Measurements from ENCODE around the gene FIGNL2.
A peak's percentile ranks its signal among the peaks of the same experiment; 100 is the strongest.
"Not testable (repeated sequence)": the region's sequence is repeated elsewhere in the genome, so short reads cannot be mapped to it uniquely, and the experiment has no call there.

Gene FIGNL2

GRCh38 chr12:51812871-51813270, 35.6 kb downstream of the FIGNL2 start:
- Mint-ChIP-seq H3K4me1 (ENCODE audit: low read depth) (peaks cover 2% of the 10 kb centered on the region), H3K36me3 (ENCODE audit: low read depth) (no peaks in the 10 kb centered on the region), H3K27me3 (ENCODE audit: low read depth) (peaks cover 43% of the 10 kb centered on the region), H3K27ac (no peak overlapping the region), H3K4me3 (peak overlapping the region; percentile 21), H3K9me3 (no peaks in the 10 kb centered on the region)

GRCh38 chr12:51811203-51812202, 37.0 kb downstream of the FIGNL2 start:
- no peak overlapping the region for H3K27ac Mint-ChIP-seq

GRCh38 chr12:51809193-51809592, 39.3 kb downstream of the FIGNL2 start:
- H3K4me1 Mint-ChIP-seq (ENCODE audit: low read depth) = no peaks in the 10 kb centered on the region
- peaks cover 17% of the 10 kb centered on the region for H3K27me3 Mint-ChIP-seq (ENCODE audit: low read depth)
- no peak overlapping the region for H3K4me3 Mint-ChIP-seq
- H3K36me3 Mint-ChIP-seq (ENCODE audit: low read depth) = no peaks in the 10 kb centered on the region
- no peak overlapping the region for H3K27ac Mint-ChIP-seq
- H3K9me3 Mint-ChIP-seq = no peaks in the 10 kb centered on the region

More at GRCh38 chr12:51811203-51812202, 37.0 kb downstream of the FIGNL2 start:
- H3K4me3 Mint-ChIP-seq = no peak overlapping the region
- peaks cover 31% of the 10 kb centered on the region for H3K27me3 Mint-ChIP-seq (ENCODE audit: low read depth)
- H3K4me1 Mint-ChIP-seq (ENCODE audit: low read depth) = peaks cover 2% of the 10 kb centered on the region
- no peaks in the 10 kb centered on the region for H3K36me3 Mint-ChIP-seq (ENCODE audit: low read depth)
- no peaks in the 10 kb centered on the region for H3K9me3 Mint-ChIP-seq

GRCh38 chr12:51806896-51807295, 41.6 kb downstream of the FIGNL2 start:
- H3K27me3 Mint-ChIP-seq (ENCODE audit: low read depth) = peaks cover 9% of the 10 kb centered on the region
- no peaks in the 10 kb centered on the region for H3K36me3 Mint-ChIP-seq (ENCODE audit: low read depth)
- no peaks in the 10 kb centered on the region for H3K9me3 Mint-ChIP-seq
- H3K27ac Mint-ChIP-seq = no peak overlapping the region
- H3K4me1 Mint-ChIP-seq (ENCODE audit: low read depth) = no peaks in the 10 kb centered on the region
- H3K4me3 Mint-ChIP-seq = no peak overlapping the region

- Mint-ChIP-seq H3K4me3 (no peak overlapping the region), H3K36me3 (ENCODE audit: low read depth) (no peaks in the 10 kb centered on the region), H3K4me1 (ENCODE audit: low read depth) (no peaks in the 10 kb centered on the region), H3K9me3 (no peaks in the 10 kb centered on the region), H3K27me3 (ENCODE audit: low read depth) (no peaks in the 10 kb centered on the region), H3K27ac (no peak overlapping the region)
These were observed 47.5 kb downstream of the FIGNL2 start for GRCh38 chr12:51801027-51801426.

- Mint-ChIP-seq H3K27me3 (ENCODE audit: low read depth) (no peaks in the 10 kb centered on the region), H3K27ac (no peak overlapping the region), H3K4me3 (no peak overlapping the region), H3K4me1 (ENCODE audit: low read depth) (no peaks in the 10 kb centered on the region), H3K36me3 (ENCODE audit: low read depth) (no peaks in the 10 kb centered on the region), H3K9me3 (no peaks in the 10 kb centered on the region)
These were observed 50.0 kb downstream of the FIGNL2 start for GRCh38 chr12:51798501-51798900.

- not testable (repeated sequence) for H3K9me3 Mint-ChIP-seq; H3K4me1 Mint-ChIP-seq (ENCODE audit: low read depth); H3K27me3 Mint-ChIP-seq (ENCODE audit: low read depth); H3K27ac Mint-ChIP-seq; H3K4me3 Mint-ChIP-seq; H3K36me3 Mint-ChIP-seq (ENCODE audit: low read depth)
These were observed 50.5 kb downstream of the FIGNL2 start for GRCh38 chr12:51798051-51798450.

GRCh38 chr12:51797301-51797700, 51.2 kb downstream of the FIGNL2 start:
- no peaks in the 10 kb centered on the region for H3K36me3 Mint-ChIP-seq (ENCODE audit: low read depth)
- H3K4me1 Mint-ChIP-seq (ENCODE audit: low read depth) = no peaks in the 10 kb centered on the region
- H3K9me3 Mint-ChIP-seq = no peaks in the 10 kb centered on the region
- no peak overlapping the region for H3K27ac Mint-ChIP-seq
- no peak overlapping the region for H3K4me3 Mint-ChIP-seq
- H3K27me3 Mint-ChIP-seq (ENCODE audit: low read depth) = no peaks in the 10 kb centered on the region

GRCh38 chr12:51793201-51793600, 55.3 kb downstream of the FIGNL2 start:
- H3K9me3 Mint-ChIP-seq = no peaks in the 10 kb centered on the region
- H3K27me3 Mint-ChIP-seq (ENCODE audit: low read depth) = no peaks in the 10 kb centered on the region
- H3K4me1 Mint-ChIP-seq (ENCODE audit: low read depth) = no peaks in the 10 kb centered on the region
- H3K27ac Mint-ChIP-seq = no peak overlapping the region
- H3K4me3 Mint-ChIP-seq = no peak overlapping the region
- H3K36me3 Mint-ChIP-seq (ENCODE audit: low read depth) = no peaks in the 10 kb centered on the region

GRCh38 chr12:51792417-51792816, 56.1 kb downstream of the FIGNL2 start:
- Mint-ChIP-seq H3K9me3 (no peaks in the 10 kb centered on the region), H3K27me3 (ENCODE audit: low read depth) (no peaks in the 10 kb centered on the region), H3K4me3 (no peak overlapping the region), H3K27ac (no peak overlapping the region), H3K4me1 (ENCODE audit: low read depth) (no peaks in the 10 kb centered on the region), H3K36me3 (ENCODE audit: low read depth) (no peaks in the 10 kb centered on the region)

GRCh38 chr12:51788876-51789275, 59.6 kb downstream of the FIGNL2 start:
- Mint-ChIP-seq H3K27me3 (ENCODE audit: low read depth) (peaks cover 7% of the 10 kb centered on the region), H3K4me3 (no peak overlapping the region), H3K9me3 (no peaks in the 10 kb centered on the region), H3K4me1 (ENCODE audit: low read depth) (peaks cover 1% of the 10 kb centered on the region), H3K36me3 (ENCODE audit: low read depth) (no peaks in the 10 kb centered on the region), H3K27ac (no peak overlapping the region)

- no peaks in the 10 kb centered on the region for H3K36me3 Mint-ChIP-seq (ENCODE audit: low read depth)
- H3K27ac Mint-ChIP-seq = no peak overlapping the region
- H3K4me1 Mint-ChIP-seq (ENCODE audit: low read depth) = peaks cover 1% of the 10 kb centered on the region
- H3K4me3 Mint-ChIP-seq = no peak overlapping the region
- H3K9me3 Mint-ChIP-seq = no peaks in the 10 kb centered on the region
- H3K27me3 Mint-ChIP-seq (ENCODE audit: low read depth) = peaks cover 15% of the 10 kb centered on the region
These were observed 62.6 kb downstream of the FIGNL2 start for GRCh38 chr12:51785906-51786305.

- peaks cover 1% of the 10 kb centered on the region for H3K4me1 Mint-ChIP-seq (ENCODE audit: low read depth)
- no peak overlapping the region for H3K27ac Mint-ChIP-seq
- no peaks in the 10 kb centered on the region for H3K9me3 Mint-ChIP-seq
- no peak overlapping the region for H3K4me3 Mint-ChIP-seq
- H3K36me3 Mint-ChIP-seq (ENCODE audit: low read depth) = no peaks in the 10 kb centered on the region
- peaks cover 20% of the 10 kb centered on the region for H3K27me3 Mint-ChIP-seq (ENCODE audit: low read depth)
These were observed 63.8 kb downstream of the FIGNL2 start for GRCh38 chr12:51784688-51785087.

- H3K4me3 Mint-ChIP-seq = no peak overlapping the region
- no peak overlapping the region for H3K27ac Mint-ChIP-seq
- H3K4me1 Mint-ChIP-seq (ENCODE audit: low read depth) = peaks cover 1% of the 10 kb centered on the region
- H3K27me3 Mint-ChIP-seq (ENCODE audit: low read depth) = peaks cover 19% of the 10 kb centered on the region
- H3K36me3 Mint-ChIP-seq (ENCODE audit: low read depth) = no peaks in the 10 kb centered on the region
- no peaks in the 10 kb centered on the region for H3K9me3 Mint-ChIP-seq
These were observed 68.6 kb downstream of the FIGNL2 start for GRCh38 chr12:51779876-51780275.

- H3K27me3 Mint-ChIP-seq (ENCODE audit: low read depth) = peaks cover 17% of the 10 kb centered on the region
- no peaks in the 10 kb centered on the region for H3K4me1 Mint-ChIP-seq (ENCODE audit: low read depth)
- H3K27ac Mint-ChIP-seq = no peak overlapping the region
- H3K4me3 Mint-ChIP-seq = no peak overlapping the region
- H3K9me3 Mint-ChIP-seq = no peaks in the 10 kb centered on the region
- no peaks in the 10 kb centered on the region for H3K36me3 Mint-ChIP-seq (ENCODE audit: low read depth)
These were observed 70.5 kb downstream of the FIGNL2 start for GRCh38 chr12:51777973-51778372.
